Epithelial cell of esophagus (primary cell): Measurements from ENCODE around the gene CYP3A7.
"Not testable (repeated sequence)": the region's sequence is repeated elsewhere in the genome, so short reads cannot be mapped to it uniquely, and the experiment has no call there.

Experiments used
- DNase-seq: peaks from one replicate; pipeline ENCODE4 v3.0.0; 2010; ENCODE audit warnings: low read depth
- H3K4me3 ChIP-seq: 2 replicates; pipeline ENCODE4 v1.5.1; 2011; ENCODE audit warnings: mild to moderate bottlenecking, low read length, control low read depth
- TF ChIP-seq, protein P1 (sequence below): IDR thresholded peaks from 2 replicates; pipeline ENCODE4 v1.5.1; 2011; ENCODE audit warnings: low read depth, mild to moderate bottlenecking, low read length, control low read depth, inconsistent platforms; ENCODE audit not compliant: insufficient read depth; ENCODE audit errors: missing control alignments

The CYP3A7 gene

DNA sequence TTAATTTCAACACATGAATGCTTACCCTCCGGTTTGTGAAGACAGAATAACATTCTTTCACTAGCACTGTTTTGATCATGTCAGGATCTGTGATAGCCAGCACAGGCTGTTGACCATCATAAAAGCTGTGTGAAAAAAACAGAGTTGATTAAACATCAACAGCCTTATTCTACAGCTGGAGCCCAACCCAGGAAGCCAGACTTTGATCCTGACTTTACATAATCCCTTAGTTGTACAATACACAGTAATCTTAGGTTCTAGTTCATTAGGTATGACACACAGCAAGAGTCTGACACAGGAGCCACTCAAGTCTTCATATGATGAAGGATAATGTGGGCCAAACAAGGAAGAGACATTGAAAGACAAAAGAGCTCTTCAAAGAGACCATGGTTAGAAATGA is 37.6 kb upstream of the CYP3A7 start:
- H3K4me3 ChIP-seq, result no peak overlapping the region
- peak; percentile 18 for DNase-seq
- TF ChIP-seq, protein P1, sequence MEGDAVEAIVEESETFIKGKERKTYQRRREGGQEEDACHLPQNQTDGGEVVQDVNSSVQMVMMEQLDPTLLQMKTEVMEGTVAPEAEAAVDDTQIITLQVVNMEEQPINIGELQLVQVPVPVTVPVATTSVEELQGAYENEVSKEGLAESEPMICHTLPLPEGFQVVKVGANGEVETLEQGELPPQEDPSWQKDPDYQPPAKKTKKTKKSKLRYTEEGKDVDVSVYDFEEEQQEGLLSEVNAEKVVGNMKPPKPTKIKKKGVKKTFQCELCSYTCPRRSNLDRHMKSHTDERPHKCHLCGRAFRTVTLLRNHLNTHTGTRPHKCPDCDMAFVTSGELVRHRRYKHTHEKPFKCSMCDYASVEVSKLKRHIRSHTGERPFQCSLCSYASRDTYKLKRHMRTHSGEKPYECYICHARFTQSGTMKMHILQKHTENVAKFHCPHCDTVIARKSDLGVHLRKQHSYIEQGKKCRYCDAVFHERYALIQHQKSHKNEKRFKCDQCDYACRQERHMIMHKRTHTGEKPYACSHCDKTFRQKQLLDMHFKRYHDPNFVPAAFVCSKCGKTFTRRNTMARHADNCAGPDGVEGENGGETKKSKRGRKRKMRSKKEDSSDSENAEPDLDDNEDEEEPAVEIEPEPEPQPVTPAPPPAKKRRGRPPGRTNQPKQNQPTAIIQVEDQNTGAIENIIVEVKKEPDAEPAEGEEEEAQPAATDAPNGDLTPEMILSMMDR, result no peak

DNA sequence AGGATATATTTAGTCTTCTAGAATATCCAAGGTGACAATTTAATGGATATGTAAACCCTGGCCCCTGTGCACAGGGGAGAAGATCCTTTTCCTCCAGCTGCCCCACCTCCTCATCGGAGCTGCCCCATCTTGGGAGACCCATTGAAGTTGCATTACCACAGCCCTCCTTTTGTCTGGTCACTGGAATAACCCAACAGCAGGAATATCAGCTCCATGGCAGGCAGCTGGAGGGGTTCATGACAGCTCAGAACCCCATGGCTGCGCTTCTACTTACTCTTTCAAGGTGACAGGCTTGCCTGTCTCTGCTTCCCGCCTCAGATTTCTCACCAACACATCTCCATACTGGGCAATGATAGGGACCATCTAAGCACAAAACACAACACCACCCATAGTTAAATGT is 34.5 kb upstream of the CYP3A7 start:
- DNase-seq, H3K4me3 ChIP-seq: not testable (repeated sequence)

GRCh38 chr7:99768471-99768870 is 33.5 kb upstream of the CYP3A7 start:
- no peak for DNase-seq
- H3K4me3 ChIP-seq, result no peak overlapping the region
- TF ChIP-seq, protein P1, result no peak

DNA sequence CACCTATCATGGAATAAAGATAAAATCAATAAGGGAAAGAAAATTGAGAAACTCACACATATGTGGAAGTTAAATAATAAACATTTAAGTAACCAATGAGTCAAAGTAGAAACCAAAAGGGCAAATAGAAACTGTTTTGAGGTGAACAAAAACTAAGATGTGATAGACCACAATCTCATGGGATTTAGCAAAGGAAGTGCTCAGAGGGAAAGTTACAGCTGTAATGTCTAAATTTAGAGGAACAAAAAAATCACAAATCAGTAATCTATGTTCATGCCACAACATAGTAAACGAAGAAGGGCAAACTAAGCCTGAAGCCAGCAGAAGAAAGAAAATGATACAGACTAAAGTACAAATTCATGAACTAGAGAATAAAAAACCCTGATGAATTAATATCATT is 32.7 kb upstream of the CYP3A7 start:
- TF ChIP-seq, protein P1, result no peak
- no peak overlapping the region for H3K4me3 ChIP-seq
- no peak for DNase-seq

GRCh38 chr7:99766484-99767099 is 31.6 kb upstream of the CYP3A7 start:
- no peak for DNase-seq
- no peak overlapping the region for H3K4me3 ChIP-seq
- TF ChIP-seq, protein P1, result no peak

GRCh38 chr7:99764478-99764877 is 29.5 kb upstream of the CYP3A7 start:
- no peak overlapping the region for H3K4me3 ChIP-seq
- DNase-seq, result no peak
- TF ChIP-seq, protein P1, result no peak

GRCh38 chr7:99762680-99763327 is 27.8 kb upstream of the CYP3A7 start:
- peak; percentile 87 for DNase-seq

More at GRCh38 chr7:99762680-99763327, 27.8 kb upstream of the CYP3A7 start:
- no peak overlapping the region for H3K4me3 ChIP-seq
- TF ChIP-seq, protein P1, result no peak
